Measurements from ENCODE around the gene G2E3. TPM values are rescaled to one million over a fixed set of nuclear protein-coding genes. Genes with fewer than 3 reads are reported as not detected.

Gene G2E3
- total and polyA plus RNA-seq, 4 donors = 2.4 to 14.0 (median 5.7) TPM

GRCh38 chr14:30610787-30611343 is 51.9 kb downstream of the G2E3 start (continued):
- TF ChIP-seq CTCF (IDR thresholded peaks at IDR 0.05; ENCODE audit: low read depth, low read length, missing input control) = peak; percentile 9

GRCh38 chr14:30614155-30614554 is 55.2 kb downstream of the G2E3 start:
- no peak for DNase-seq (ENCODE audit: low spot score)
- 98% methylated on average over 2 of the region's 2 CpGs for WGBS
- Histone ChIP-seq H3K9me3 (ENCODE audit: control insufficient read depth in 4 of 4, low read length in 3 of 4) (no peaks in the 10 kb centered on the region), H3K36me3 (ENCODE audit: control insufficient read depth in 4 of 4, insufficient read depth in 3 of 4, low read depth in 1 of 4, low read length in 3 of 4) (peaks cover 0 to 3% (median 1%) of the 10 kb centered on the region in 4 donors), H3K4me1 (ENCODE audit: control insufficient read depth in 4 of 4, insufficient read depth in 4 of 4, low read length in 3 of 4) (peaks cover 0 to 7% (median 3%) of the 10 kb centered on the region in 4 donors), H3K4me3 (ENCODE audit: low read depth in 1 of 3, low read length in 3 of 3) (no peak overlapping the region), H3K27me3 (ENCODE audit: control insufficient read depth in 4 of 4, insufficient read depth in 4 of 4, low read length in 3 of 4) (no peaks in the 10 kb centered on the region), H3K27ac (ENCODE audit: low read depth in 1 of 2, low read length in 2 of 2) (no peak overlapping the region), H3K9ac (ENCODE audit: low read depth in 1 of 2, low read length in 2 of 2) (no peak overlapping the region)
- TF ChIP-seq GABPA (IDR thresholded peaks at IDR 0.05 in 1 of 2, conservative IDR thresholded peaks at IDR 0.05 in 1 of 2) (no peak), TAF1 (conservative IDR thresholded peaks at IDR 0.05) (no peak), HNF4A (conservative IDR thresholded peaks at IDR 0.05) (no peak), EGR1 (IDR thresholded peaks at IDR 0.05; ENCODE audit: low read depth in 2 of 2) (no peak), HNF4G (IDR thresholded peaks at IDR 0.05) (no peak), YY1 (IDR thresholded peaks at IDR 0.05) (no peak), MAX (IDR thresholded peaks at IDR 0.05) (no peak), CTCF (IDR thresholded peaks at IDR 0.05; ENCODE audit: low read depth, low read length, missing input control) (no peak), ZBTB33 (IDR thresholded peaks at IDR 0.05) (no peak), NR2F2 (IDR thresholded peaks at IDR 0.05) (no peak), RAD21 (IDR thresholded peaks at IDR 0.05) (no peak), REST (IDR thresholded peaks at IDR 0.05) (no peak), RXRA (IDR thresholded peaks at IDR 0.05) (no peak), JUND (IDR thresholded peaks at IDR 0.05) (no peak)
